NCI-H460 (cell line): ENCODE data around the gene DUSP3. TPM values are rescaled to one million over a fixed set of nuclear protein-coding genes. Genes with fewer than 3 reads are reported as not detected.

ENCODE experiments used
- DNase-seq: peaks from one replicate; pipeline ENCODE4 v3.0.0-alpha.2; 2016; ENCODE audit warnings: low read depth; ENCODE audit errors: extremely low read depth
- polyA plus RNA-seq: library from polyadenylated mRNA; depleted of rRNA; stranded (reverse); fragments of >200 nt; gene quantifications from 2 replicates; pipeline ENCODE4 v1.2.3, GENCODE V29; 2014; cell fraction: nucleus; rRNA removed
- total RNA-seq: library from RNA; depleted of rRNA; stranded (reverse); fragments of >200 nt; shearing (Covaris generic); gene quantifications from 2 replicates; pipeline ENCODE4 v1.2.3, GENCODE V29; 2014; rRNA removed

The DUSP3 gene
- total RNA-seq = 40.2 and 41.8 TPM in 2 replicates
- 41.1 and 46.0 TPM in 2 replicates for polyA plus RNA-seq

DNA sequence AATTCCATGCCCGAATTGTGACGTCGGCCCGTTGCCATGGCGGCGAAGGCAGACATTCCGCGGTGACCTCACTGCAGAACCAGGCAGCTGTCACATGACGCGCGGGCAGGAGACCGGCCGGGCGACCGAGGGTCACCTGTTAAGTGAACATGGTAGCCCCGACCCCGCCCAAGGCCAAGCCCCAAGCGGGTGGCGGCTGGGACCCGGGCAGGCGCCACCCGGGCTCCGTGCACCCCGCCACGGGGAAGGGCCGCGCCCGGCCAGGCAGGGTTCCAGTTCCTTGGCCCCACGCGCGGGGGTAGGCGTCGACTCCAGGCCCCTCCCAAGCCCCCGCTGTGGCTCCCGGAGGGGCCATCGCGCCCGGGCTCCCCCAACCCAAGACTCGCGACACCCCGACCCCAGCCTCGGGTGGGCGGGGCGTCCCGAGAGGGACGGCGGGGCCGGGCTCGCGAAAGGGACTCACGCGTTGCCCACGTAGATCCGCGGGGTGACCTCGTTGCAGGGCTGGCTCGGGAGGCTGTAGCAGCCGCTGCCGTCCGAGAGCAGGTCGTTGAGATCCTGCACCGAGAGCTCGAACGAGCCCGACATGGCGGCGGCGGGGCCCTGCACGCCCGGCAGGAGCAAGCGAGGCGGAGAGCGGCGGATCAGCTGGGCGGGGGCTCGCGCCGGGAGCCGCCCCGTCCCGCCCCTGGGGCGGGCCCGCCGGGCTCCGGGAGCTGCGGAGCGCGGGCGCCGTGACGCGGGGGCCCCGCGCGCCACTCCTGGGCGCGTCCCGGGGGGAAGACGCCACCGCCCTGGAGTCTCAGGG, at the start of gene DUSP3:
TSS of gene DUSP3 (minus strand) at position 641 of the 808 bp plus-strand sequence. CDS start at position 588, 53 bp downstream.
- DNase-seq = peak; percentile 84

DNA sequence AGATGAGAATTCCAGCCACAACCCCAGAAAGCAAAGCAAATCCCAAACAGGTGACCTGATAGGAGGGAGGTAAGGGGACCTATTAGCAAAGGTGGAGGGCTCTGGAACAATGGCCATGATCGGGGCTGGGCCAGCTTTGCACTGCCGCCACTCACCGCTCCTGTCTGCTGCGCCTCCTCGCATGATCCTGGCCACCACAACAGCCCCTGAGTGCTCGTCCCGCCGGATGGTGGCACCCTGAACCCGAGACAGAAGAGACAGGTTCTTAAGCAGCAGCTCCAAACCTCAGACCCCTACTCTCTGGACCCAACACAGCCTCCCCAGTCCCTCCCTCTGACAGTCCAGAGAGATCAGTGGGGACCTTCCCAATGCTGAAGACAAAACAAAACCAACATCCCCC, 48.8 kb upstream of the DUSP3 start:
- DNase-seq = no peak

DNA sequence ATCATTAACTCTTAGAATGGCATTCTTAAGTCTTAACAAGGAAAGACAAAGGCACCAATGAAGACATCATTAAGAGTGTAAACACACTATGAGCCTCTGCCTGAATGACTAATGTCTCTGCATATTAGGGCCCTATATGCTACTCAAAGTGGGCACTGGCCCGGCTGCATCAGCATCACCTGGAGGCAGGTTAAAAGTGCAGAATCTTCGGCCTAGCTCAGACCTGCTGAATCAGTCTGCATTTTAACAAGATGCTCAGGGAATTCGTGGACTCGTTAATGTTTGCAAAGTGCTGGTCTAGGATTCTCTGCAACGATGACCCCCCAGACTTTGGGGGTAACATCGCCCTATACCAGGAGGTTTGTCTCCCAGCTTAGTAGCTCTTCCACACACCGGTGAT, 47.4 kb upstream of the DUSP3 start:
- no peak for DNase-seq

DNA sequence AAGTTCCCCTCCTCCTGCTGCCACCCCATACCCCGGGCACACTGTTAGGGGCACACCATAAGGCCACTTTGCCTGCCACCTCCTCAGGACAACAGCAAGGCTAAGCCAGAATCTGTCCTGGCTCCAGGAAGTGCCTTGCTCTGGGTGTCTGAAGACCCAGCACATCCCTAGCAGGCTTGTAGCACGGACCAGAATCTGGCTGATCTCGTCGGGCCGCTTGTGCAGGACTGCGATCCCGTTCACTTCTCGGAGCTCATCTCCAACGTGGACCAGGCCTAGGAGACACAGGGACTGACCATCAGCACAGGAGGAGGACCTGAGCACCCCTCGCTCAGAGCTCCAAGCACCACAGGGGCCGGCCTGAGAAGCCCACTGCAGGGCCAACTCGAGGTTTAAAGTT, 46.8 kb upstream of the DUSP3 start:
- no peak for DNase-seq

DNA sequence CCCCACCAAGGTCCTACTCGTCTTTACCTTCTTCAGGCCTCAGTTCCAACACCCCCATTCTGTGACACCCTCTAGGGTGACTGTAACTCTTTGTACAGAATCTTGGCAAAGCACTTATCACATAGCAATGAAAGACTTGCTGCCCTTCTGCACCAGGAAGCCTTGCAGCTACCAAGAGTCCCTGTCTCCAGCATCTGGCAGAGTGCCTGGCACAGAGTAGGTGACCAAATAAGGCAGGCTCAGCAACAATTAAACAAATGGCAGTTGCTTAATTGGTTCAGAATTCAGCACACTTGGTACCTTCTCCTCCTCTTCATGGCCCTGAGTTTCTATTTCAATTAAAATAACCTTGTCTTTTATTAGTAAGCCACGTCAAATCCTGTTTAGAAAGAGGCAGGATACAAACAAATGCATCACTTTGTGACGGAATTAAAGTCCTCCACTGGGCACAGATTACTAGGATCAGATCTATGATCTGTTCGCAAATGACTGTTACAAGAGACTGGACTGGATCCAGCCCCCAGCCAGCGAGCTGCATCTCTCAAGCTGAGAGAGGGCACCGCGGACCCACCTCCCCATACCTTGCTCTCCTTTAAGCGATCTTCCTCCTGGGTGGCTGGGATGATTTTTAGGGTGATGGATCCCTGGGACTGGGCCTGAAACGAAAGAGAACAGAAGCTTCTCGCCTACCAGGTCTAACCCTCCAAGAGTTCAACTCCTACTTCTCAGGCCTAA, 44.7 kb upstream of the DUSP3 start:
- no peak for DNase-seq

DNA sequence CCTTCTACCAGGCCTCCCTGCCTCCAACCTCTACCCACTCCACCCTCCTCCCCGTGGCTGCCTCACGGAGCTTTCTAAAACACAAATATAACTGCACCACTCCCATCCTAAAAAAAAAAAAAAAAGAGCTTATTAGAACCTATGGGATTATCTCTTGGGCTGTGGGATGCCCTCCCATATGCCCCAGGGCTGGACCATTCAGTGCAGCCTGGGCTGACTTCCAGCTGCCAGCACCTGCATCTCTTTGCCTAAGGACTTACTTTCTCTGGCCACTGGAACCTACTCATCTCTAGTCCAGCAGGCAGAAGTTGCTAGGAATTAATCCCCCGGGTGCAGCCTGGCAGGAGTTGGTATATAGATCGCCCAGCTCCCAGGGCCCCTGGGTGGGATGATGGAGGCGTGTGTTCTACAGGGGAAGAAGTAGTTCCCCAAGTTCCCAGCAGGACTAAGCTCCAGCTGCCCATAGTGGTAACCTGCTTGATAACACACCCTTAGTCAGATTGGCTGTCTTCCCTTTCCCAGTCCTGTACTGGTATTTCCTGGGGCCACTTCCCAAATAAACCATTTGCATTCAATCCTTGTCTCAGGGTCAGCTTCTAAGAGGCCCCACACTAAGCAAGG, 43.9 kb upstream of the DUSP3 start:
- no peak for DNase-seq

DNA sequence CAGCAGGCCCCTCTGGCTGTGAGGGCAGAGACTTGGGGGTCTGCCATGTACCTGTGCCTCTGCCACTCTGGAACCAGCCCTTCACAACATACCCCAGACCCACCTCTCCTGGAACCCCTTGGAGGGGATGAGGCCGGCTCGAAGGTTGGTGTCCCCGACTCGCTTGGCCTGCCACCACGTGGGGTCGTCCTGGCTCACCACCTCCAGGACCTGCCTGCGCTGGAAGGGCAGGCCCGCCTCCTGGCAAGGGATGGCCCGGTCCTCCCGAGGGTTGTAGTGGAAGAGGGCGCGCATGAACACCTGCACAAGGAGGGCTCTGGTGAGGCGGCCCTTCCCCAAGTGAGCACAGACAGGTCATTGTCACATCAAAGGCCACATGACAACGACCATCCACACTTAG, 42.0 kb upstream of the DUSP3 start:
- DNase-seq = no peak

DNA sequence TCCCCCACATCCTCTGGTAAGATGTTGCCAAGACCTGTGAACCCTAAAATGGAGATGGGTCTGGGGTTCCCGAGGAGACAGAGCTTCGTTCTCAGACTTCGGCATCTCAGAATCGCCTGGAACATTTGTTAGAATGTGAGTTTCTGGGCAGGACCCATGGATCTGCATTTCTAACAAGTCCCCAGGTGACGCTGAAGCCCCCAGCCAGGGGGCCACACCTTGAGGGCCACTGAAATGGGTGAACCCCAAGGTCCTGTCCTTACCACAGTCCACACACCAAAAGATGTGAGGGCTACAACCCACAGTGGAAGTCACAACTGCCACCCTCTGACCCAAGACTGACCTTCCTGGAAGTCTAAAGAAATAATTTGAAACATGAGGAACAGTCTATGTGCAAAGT, 40.2 kb upstream of the DUSP3 start:
- no peak for DNase-seq

DNA sequence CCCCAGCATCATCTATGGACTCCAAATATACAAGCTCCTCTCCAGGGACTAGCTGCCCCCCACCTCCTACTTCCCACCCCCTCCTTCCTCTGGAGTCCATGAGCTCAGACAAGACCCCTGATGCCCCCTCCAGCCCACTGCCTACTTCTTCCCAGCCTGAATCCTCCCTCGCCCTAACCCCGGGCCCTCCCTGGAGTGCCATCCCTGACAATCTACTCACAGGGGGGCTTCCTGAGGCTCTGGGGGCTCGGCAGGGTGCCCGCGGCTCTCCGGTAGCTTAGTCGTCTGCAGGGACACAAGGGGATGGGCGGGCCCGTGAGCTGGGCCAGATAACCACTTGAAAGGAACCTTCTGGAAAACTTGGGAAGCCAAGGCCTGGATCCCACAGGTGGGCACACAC, 39.0 kb upstream of the DUSP3 start:
- DNase-seq = no peak

DNA sequence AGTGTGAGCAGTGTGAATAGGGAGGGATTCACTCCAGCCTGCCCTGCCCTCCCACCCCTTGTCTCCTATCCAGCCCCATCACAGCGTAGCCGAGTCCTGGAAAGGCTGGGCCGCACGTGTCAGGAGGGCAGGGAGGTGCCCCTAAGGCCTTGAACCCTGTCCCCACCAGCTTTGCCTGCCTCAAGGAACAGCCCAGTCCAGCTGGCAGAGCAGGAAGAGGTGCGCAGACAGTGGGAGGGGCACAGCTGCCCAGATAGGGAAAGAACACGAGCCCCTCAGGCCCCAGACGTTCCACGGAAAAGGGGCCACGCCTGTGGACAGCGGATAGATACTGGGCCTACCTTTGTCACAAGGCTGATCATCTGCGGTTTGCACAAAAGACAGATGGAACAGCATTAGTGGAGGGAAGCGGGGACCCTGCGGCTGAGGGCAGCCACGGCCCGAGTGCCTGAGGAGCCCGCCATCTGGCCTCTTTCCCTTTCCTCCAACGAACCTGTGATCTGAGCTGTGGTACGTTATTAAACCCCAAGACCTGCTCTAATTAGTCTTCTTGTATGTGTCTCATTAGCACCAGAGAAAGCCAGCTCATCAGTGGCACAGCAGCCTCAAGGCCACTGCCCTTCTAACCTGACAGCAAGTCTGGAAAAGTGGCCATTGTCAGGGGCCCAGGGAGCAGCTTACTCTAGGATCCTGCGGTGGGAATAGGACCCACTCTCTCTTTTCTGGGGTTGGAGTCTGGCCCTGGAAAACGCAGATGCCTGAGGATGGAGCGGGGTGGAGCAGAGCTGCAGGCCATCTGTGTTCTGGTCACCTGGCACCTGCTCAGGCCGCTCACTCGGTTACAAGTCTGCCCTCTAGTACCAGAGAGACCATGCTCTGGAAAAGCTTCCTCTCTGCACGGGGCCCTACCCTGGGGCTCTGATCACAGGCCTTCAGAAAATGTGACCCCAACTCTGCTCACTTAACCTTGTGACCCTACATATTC, 37.9 kb upstream of the DUSP3 start:
- no peak for DNase-seq

DNA sequence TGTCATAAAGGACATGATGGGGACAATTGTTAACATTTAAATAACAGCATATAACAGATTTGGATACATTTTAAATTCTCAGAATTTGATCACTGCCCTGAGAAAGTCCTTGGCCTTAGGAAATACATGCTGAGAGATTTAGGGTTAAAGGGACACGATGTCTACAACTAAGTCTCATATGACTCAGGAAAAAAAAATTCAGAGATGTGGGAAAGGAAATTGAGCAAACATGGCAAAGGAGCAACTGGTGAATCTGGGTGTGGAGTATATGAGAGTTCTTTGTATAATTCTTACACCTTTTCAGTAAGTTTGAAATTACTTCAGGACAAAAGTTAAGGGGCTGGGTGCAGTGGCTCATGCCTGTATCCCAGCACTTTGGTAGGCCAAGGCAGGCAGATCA, 35.9 kb upstream of the DUSP3 start:
- DNase-seq = no peak

DNA sequence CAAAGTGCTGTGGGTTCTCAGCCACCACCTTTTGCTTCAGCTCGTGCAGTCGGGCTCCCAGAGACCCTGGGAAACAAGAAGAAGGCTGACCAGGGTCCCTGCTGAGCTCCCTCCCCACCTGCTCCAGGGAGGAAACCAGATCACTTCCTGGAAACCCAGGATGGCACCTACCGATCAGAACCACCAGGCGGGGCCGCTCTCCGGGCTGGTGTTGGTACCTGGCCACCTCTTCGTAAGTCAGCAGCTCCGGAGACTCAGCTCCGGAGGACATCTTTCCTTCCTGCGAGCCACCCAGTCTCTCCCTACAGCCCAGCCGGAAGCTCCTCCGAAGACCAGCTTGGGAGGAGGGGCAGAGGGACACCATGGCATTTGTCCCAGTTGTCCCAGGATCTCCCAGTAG, 35.2 kb upstream of the DUSP3 start:
- DNase-seq = no peak

DNA sequence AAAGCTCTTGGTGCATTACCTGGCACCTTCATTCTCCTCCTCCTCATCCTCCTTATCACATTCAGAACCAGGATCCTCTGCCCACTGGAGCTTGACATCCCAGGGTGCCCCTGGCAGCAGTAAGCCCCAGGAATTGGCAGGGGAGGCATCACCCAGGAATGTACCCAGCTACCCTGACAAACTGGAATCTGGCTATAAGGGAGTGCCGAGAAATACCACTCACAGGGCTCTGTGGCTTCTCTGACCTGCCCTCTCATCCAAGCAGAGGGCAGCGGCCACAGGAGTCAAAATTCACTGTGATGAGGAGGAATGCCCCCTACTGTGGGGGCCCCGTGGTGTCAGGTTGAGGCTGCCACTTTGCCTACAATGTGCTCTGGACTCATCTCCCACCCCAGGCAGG, 34.6 kb upstream of the DUSP3 start:
- DNase-seq = no peak

DNA sequence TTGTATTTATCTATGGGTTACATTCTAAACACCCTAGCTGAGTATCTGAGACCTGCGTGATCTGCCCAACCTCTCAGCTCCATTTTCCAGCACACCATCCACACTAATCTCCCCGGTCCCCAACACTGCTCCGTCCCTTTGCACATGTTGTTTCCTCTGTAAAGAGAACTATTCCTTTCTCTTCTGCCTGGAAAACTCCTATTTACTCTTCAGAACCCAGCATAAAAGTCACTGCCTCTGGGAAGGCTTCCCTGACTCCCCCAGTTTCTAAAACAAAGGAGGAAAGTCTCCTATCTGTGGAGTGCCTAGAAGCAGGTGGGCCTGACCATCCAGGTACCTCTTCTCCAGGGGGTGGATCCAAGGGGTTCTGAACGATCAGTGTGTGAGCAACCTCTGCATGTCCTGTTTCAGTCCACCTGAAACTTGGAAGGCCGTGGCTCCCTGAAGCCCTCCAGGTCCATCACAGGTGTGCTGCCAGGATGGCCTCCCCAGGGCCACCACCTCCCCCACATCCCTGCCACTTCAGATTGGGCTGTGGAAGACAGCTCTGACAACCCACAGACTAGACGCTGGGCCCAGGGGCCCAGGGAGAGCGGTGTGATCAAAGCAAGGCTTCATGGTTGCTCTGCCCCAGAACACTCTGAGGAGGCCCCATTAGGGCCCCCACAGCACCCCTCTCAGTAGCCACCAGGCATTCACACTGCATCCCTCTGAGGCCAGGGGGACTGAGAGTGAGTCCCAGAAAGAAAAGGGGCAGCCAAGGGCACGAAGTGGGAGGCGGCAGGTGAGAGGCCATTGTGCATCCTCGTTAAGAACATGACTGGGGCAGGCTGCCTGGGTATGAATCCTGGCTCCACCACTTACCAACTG, 33.9 kb upstream of the DUSP3 start:
- DNase-seq = no peak

DNA sequence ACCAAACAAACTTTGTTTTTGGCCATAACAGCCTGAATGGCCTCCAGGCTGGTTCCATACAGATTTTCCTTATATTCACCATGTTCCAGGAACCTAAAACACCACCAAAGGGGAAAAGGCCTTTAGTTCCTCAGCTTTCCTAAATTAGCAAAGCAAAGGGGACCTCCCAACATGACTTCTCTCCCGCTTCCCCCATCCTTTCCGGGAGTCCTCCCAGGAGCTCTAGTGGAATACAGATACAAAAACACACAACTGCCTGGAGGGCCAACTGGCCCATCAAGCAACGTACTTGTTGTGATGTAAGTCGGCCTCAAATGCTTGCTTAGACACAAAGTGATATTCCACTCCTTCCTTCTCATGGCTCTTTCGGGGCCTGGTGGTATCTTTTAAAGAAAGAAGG, 32.0 kb upstream of the DUSP3 start:
- DNase-seq = no peak

DNA sequence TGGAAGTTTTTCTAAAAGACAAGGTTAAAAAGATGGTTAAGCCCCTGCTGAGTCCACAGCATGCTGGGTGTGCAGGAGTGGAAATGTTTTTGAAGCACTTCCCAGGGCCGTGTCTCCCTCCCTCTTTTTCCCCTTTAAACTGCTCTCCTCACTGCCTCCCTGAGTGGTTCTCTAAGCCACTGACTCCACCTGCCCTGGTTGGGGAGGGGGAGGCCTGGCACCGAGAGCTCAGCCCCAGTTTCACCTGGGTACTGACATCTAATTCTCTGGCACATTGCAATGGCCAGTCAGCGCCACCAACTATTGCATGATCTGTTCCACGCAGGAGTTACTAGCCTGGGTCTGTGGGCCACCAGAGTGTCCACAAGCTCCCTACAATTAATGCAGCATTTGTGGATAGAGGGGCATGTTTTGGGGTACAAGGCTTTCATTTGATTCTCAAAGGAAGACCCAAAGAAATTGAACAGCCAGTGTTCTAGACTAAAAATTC, 31.5 kb upstream of the DUSP3 start:
- DNase-seq = no peak

DNA sequence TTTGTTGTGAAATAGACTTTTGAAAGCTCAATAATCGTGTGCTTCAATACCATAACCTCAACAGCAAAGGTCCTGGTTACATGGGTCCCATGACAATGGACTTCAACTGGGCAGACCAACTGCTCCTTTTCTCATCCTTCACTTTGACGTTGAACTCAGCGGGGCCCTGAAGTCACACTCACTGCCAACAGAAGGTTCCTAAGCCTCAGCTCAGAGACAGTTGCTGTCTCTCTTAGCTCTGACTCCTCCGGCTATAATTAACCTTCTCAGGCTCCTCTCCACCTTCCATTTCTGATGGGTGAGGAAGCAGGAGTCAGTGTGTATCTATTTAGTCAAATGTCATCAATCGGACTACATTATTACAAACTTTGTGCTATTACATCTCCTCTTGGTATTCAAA, 30.3 kb upstream of the DUSP3 start:
- DNase-seq = no peak

DNA sequence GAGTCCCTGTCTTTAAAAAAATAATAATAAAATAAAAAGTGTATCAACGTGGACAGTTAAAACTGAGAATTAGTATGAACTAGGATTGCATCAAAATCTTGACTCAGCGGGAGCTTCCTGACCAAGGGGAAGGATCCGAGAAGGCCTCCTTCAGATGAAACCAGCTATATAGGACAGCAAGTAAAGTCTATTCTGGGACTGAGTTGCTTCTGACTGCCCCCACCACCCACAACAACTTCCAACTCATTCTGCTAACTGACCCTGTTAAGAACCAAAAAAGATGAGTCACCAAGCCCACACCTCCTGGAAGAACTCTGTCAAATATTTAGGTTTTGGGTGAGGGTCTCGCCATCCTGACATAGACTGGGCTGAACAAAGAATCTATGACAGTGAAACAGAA, 29.3 kb upstream of the DUSP3 start:
- no peak for DNase-seq

DNA sequence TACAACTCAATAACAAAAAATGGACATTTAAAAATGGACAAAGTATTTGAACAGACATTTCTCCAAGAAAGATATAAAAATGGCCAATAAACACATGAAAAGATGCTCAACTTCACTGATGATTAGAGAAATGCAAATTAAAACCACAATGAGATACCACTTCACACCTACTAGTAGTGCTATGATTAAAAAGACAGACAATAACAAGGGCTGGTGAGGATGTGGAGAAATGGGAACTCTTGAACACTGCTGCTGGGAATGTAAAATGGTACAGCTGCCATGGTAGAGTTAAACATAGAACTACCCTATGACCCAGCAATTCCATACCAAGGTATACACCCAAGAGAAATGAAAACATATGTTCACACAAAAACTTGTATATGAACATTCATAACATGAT, 26.3 kb upstream of the DUSP3 start:
- DNase-seq = no peak
